Endothelial cell of umbilical vein (primary cell): ENCODE measurements around the gene CAMK2D.

ENCODE experiments used
- CTCF ChIP-seq, 2 donors: IDR thresholded peaks; 1 replicate in 1 of 2; 2 replicates in 1 of 2; pipeline ENCODE4 v1.5.1; 2011; ENCODE audit warnings: low read length in 2 of 2, mild to moderate bottlenecking in 2 of 2, moderate library complexity in 2 of 2, control low read depth in 1 of 2, inconsistent platforms in 1 of 2, low read depth in 1 of 2; ENCODE audit not compliant: insufficient read depth in 1 of 2; ENCODE audit errors: extremely low read depth in 1 of 2
- EZH2 ChIP-seq: IDR thresholded peaks from 2 replicates; pipeline ENCODE4 v1.6.1; 2012; ENCODE audit warnings: borderline replicate concordance, low read depth, mild to moderate bottlenecking, moderate library complexity, low read length, inconsistent platforms; ENCODE audit not compliant: severe bottlenecking
- FOS ChIP-seq: IDR thresholded peaks from 2 replicates; pipeline ENCODE4 v1.6.1; 2011; ENCODE audit warnings: mild to moderate bottlenecking, low read length, moderate library complexity, borderline replicate concordance; ENCODE audit not compliant: insufficient read depth
- POLR2A ChIP-seq: IDR thresholded peaks from 2 replicates; pipeline ENCODE4 v1.6.1; 2012; ENCODE audit warnings: low read depth, mild to moderate bottlenecking, control low read depth, low read length

GRCh38 chr4:113697429-113697828, 64.1 kb downstream of the CAMK2D start:
- TF ChIP-seq CTCF (IDR thresholded peaks at IDR 0.05; ENCODE audit: extremely low read depth in 1 of 2, insufficient read depth in 1 of 2, low read depth in 1 of 2, low read length in 2 of 2) (no peak), FOS (no peak), POLR2A (no peak), EZH2 (no peak)
